Measurements from ENCODE around the gene ALDH3B2. TPM values are rescaled to one million over a fixed set of nuclear protein-coding genes. Genes with fewer than 3 reads are reported as not detected.
"Not testable (repeated sequence)": the region's sequence is repeated elsewhere in the genome, so short reads cannot be mapped to it uniquely, and the experiment has no call there.

Gene ALDH3B2
- polyA plus RNA-seq, 12 donors = 0.25 to 36.7 (median 8.2) TPM; not detected in 8

DNA sequence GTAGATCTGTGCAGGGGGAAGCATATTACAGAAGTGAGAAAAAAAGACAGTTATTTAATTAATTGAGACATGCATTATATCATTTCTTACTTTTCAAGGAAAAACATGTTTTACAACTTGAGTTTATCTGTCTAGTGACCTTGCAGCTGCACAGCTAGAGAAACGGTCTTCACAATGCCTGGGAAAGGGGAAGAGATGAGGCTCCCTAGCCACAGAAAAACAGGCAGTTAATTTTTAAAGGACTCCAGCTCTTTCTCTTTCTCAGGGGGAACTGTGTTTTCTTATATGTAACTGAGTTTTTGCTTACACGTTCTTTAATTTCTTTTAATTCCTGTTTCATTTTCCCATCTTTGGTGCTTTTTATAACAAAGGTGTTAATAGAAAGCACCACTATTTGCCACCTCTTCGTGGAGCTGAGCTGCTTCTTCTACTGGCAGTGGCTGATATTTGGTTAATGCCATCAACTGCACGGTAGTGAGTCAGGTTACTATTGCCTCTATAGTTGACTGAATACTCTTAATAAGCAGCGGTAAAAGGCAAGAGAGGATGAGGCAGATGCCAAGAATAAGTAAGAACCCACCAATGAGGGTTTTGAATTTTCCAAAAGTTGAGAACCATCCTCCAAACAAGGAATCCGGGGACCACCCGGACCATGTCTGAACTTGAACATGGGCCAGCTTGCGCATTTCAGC, 11.4 kb upstream of the ALDH3B2 start:
- DNase-seq = not testable (repeated sequence)

DNA sequence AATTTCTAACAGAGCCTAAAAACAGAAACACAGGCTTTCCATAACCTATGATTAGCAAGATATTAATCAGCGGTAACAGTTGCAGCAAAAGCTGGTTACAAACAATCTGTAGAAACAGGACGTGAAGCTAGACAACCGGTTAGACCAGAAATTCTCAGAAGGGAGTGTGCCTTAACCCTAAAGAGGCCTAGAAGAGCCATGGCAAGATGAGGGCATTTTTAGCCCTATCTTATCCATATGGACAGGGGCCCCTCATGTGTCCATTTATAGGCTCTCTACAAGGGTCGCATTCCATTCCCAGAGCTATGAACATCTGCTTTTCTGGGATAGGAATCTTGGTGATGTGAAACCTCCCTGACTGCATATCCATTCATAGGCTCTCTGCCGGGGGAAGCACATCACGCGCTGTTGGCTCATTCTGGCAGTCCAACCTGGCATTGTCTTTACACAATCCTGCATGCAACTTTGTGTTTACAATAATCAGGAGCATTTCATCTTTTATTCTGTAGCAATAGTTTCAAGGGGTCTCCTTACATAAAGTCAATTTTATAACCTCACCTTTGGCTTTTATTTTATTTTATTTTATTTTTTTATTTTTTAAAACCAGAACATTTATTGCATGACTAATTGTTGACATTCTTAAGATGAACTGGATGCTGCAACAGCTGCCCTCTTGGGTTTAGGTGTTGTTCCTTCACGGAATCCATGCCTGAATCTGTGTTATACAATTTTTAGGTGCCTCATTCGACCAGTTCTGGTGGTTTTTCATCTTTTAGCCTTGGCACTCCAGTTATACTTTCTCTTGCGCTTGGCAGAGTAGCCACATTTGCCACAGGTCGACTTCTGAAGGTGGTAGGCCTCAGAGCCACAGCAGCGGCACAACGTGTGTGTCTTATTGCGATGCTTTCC, 8.0 kb upstream of the ALDH3B2 start:
- not testable (repeated sequence) for DNase-seq

GRCh38 chr11:67680696-67681470, 6.5 kb upstream of the ALDH3B2 start:
- no peak for DNase-seq

DNA sequence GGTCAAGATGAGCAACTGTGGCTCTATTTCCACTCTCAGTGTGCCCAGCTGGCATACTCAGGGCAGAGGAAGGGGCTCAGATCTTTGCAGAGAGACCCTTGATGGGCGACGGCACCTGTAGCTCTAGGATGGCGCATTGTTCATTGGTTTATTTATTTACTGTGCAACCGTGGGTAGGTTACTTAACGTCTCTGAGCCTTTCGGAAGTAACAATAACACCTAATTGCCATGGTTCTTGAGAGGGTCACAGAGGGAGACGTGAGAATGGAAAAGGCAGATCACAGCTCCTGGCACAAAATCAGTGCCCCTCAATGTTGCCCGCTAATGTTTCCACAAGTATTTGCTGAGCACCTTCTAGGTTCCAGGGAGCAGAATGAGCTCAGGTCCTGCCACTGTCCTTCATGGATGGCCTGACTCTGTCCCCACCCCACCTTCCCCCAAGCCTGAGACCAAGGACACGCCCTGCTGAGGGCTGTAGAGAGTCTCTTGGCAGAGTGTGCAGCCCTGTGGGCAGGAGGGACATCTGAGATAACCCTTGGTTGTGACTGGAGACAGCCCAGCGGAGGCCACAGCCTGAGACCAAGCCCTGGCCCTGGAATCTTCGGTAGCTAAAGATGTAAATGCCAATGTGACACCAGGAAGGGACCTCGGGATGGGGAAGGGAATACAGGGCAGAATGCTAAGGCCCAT, 780 bp upstream of the ALDH3B2 start:
- no peak for DNase-seq

DNA sequence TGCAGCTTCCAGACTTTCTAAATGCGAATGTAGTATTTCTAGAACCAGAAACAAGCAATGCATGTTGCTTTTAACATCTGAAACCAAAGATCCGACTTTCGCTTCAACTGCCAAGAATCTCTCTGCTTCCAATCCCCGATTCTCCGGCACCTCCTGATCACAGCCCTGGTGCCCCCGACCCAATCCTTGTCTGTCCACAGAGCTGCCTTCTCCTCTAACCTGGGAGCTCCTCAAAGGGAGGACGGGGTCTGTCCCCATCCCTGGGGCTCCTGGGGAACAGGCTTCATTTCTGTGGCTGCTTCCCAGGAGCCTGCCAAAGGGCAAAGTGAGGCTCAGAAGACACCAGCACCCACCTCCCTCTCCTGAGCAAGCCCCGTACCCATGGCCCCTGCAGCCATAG, 521 bp downstream of the ALDH3B2 start:
- DNase-seq = no peak

DNA sequence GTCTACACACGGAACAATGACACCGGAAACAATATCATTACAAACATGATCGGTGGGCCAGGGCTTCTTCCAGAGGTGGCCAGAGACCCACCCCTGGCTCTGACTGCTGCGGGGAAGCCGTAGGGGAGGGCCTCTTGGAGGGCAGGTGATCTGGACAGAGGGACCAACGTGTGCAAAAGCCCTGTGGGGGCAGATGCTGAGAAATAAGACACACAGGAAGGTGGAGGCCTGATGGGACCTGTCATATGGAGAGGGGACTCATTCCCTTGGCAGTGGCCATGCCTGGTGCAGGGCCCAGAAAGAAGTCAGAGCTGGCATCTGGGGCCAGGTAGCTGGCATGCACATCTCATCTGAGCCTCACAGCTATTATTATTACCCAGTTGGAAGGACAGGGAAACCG, 1.1 kb downstream of the ALDH3B2 start:
- DNase-seq = no peak

DNA sequence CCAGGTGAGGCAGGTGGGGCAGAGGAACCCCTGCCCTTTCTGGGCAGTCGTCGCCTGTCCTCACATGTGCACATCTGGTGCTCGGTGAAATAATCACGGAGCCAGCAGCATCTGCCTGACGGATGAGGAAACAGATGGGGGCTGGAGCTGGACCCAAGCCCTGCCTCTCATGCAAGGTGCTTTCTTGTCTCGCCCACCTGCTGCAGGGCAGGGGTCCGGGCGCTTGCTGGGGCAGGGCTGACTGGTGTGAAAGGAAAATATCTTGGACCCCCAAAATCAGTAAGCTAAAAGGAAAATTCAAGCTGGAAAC, 3.3 kb downstream of the ALDH3B2 start:
- DNase-seq = no peak

GRCh38 chr11:67670316-67671210, 3.9 kb downstream of the ALDH3B2 start:
- no peak for DNase-seq

GRCh38 chr11:67668192-67668551, 6.3 kb downstream of the ALDH3B2 start:
- no peak for DNase-seq

DNA sequence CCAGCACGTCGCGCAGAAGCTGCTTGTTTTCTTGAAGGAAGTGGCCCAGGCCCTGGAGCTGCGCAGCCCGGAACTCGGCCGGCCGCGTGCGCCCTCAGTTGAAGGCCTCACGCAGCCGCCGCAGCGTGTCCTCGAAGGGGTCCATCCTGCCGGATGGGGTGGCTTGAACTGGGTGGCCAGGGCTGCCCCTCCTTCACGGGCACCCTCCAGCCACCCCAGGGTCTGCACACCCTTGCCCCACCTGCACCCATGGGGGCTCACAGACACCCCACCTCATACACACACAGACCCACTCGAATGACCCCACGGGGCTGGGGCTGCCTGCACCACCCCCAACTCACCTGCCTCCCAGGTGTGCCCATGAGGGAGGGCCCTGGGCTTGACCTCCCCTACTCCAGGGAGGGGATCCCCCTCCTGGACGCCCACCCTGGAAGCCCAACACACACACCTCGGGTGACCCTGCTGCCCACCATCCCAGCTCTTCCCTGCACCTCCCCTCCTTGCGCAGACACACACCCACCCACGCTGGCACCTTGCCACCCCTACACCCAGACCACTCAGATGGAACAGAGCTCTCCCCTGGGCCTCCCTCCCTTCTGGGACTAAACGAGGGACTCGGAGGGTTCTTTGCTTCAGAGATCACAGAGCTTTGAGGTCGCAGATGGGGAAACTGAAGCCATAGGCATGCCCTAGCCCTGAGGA, 6.8 kb downstream of the ALDH3B2 start:
- no peak for DNase-seq

- no peak for DNase-seq
Observed at GRCh38 chr11:67666676-67667489, 7.5 kb downstream of the ALDH3B2 start.

- DNase-seq = no peak
Observed at GRCh38 chr11:67666303-67666645, 8.1 kb downstream of the ALDH3B2 start.

DNA sequence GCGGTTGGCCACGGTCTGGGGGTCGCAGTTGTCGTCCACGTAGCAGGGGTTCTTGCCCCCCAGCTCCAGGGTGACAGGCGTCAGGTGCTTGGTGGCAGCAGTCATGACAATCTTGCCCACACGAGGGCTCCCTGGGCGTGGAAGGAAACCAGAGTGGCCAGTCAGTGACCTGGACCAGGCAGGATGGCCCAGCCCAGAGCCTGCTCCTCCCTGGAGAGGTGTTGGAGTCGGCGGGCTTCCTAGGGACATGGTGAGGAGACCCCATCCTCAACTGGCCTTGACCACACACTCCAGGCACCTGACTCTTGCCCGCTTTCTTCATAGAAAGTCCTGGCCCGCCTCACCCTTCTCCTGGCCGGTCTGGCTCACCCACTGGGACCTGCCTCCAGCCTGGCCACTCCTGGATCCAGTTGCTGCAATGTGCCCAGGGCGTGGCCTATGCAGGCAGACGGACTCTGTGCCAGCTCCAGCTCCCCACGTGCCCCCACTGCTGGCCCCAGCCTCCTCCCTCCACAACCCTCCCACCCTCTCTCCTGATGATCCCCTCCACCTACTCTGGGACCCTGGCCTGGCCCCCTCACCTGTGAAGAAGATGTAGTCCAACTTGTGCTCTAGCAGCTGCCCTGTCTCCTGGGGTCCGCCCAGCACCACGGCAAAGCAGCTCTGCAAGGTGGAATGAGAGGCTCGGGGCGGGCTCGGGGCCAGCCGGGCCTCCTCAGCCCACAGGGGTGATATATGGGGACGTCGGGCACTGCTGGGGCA, 8.7 kb downstream of the ALDH3B2 start:
- no peak for DNase-seq

DNA sequence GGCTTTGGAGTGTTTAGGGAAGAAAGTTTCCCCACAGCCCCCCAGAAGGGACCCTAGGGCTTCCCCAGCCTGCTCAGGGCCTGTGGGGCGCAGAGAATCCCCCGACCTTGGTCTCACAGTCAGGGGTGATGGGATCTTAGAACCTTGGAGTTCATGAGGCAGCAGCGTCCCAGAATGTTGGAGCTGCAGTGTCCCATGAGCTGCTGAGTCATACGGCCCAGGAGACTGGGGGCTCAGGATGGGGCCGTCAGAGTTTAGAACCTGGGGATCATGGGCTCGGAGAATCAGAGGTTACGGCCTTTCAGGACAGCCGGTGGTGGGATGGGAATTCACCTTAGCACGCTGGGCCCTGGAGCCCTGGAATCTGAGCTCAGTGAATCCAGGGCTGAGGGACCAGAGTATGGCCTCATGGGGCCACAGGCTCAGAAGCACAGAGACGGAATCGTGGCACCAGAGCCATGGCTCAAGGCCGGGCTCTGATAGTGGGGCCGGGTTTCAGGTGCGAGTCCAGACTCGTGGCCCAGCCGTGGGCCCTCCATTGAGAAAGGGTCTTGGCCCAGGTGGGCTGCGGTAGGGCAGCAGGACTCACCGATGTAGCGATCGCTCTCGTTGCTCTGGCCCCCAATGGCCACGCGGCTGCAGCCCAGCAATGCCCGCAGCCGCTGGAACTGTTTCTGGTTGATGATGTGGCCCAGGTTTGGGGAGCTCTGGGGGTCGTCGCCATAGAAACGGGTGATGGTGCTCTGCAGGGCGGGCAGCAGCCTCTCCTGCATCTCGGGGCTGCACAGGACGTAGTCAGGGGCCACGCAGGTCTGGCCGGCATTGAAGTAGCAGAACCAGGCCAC, 9.5 kb downstream of the ALDH3B2 start:
- DNase-seq = no peak

DNA sequence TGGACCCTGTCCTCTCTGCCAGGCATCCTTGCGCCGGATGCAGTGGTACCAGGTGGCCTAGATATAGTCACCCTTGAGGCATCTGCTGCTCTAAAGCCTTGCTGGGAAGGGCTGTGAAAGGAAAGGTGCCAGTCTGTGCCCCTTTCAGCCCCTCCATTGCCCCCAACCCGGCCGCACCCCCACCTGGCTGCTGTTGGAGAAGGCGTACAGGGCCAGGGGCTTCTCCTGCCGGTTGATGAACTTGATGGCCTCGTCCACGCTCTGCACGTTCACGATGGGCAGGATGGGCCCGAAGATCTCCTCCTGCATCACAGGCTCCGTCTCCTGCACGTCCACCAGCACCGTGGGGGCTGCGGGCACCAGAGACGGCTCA, 10.2 kb downstream of the ALDH3B2 start:
- no peak for DNase-seq

DNA sequence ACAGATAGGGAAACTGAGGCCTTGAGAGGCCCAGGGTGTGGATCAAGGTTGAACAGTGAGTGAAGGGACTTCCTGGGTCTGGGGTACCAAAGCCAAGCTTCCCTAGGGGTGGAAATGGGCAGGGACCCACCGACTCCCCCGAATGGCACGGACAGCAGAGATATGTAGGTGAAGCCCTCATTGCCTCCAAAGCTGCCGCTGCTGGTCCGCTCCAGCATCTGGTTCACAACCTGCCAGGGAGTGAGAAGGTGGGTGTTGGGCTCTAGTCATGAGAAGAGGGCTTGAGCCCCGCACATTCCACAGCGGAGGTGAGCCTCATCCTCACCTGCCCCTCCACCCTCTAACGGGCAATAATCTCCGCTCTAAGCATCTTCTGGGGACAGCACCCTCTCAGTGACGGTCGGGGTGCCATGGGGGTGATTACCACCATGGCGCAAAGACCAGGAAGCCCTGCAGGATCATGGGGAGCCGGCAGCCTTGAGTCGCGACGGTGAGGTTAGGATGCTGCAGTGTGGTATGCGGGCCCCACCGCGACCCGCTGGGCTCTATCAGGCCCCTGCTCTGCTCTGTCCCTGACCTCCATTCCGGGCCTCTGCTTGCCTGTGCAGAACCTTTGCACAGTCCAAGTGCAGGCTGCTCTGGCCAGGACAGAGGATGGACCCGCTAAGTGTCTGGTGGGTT, 10.8 kb downstream of the ALDH3B2 start:
- DNase-seq = no peak

- DNase-seq = no peak
Observed at GRCh38 chr11:67662835-67663531, 11.4 kb downstream of the ALDH3B2 start.

Data from muscle of arm (tissue), 12 donors.